ENCODE results near the gene DDX4. TPM values are rescaled to one million over a fixed set of nuclear protein-coding genes. Genes with fewer than 3 reads are reported as not detected.

The DDX4 gene
- 0.32 TPM in 1 of 2 replicates, not detected in the other for total RNA-seq

GRCh38 chr5:55737793-55738192, at the start of gene DDX4:
TSS of gene DDX4 (plus strand) at chr5:55738061. CDS start at chr5:55738964, 903 bp downstream.

DNA sequence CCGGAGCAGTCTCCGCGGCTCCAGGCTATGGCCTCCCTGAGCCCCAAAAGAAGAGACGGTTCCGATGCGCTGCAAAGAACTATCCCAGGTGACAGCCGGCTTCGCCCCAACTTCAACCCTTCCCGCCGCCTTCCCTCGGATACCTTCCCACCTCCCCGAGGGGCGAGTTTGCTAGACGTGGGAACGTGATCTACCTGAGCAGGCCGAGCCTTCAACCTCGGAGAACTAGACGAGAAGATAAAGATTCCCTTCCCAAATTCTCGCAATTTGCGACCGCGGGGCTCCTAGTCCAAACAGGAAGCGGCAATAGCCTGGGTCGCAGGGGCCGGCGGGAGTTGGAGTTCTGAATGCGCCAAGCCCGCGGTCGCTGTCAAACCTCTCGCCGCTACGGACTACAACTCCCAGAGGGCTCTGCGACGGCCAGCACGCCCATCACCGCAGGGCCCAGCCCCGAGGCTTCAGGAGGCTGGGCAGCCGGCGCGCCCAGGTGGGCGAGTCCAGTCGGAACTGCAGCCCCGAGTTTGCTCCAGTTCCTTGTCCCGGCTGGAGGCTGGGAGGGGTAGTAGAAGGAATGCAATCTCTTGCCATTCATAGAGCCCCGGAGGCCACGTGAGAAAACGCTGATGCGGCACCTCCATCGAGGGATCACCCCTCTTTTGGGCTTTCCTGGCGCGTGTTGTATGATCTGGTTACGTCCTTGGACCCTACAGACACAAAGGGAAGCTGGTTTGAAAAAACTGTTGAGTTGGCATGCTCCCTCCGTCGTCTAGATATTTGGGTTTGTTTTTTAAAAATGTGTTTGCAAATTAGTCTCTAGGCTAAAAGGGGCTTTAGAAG, 25.6 kb upstream of the DDX4 start, which contains the start of gene SLC38A9:
Gene SLC38A9, minus strand, starts transcription at position 302 of the 837 bp plus-strand sequence. CDS start 14,366 bp downstream, outside the sequence.

DNA sequence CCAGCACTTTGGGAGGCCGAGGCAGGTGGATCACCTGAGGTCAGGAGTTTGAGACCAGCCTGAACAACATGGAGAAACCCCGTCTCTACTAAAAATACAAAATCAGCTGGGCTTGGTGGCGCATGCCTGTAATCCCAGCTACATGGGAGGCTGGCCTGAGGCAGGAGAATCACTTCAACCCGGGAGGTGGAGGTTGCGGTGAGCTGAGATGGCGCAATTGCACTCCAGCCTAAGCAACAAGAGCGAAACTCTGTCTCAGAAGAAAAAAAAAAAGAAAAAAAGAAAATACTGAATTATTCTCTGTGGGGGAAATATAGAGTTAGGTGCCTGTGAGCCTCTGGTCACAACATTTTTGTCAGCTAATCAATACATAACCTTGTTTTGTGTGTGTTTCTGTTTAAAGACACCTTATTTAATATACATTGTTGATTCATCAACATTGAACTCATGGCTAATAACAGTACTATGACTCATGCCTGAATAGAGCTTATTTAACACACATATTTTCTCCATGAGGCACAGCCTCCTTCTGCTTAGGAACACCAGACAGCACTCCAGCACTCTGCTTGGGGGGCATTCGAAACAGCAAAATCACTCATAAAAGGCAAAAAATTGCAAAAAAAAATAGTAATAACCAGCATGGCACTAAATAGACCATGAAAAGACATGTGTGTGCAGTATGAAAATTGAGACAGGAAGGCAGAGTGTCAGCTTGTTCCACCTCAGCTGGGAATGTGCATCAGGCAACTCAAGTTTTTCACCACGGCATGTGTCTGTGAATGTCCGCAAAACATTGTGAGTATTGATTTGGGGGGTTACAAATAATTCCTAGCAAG, 113.2 kb downstream of the DDX4 start, which contains the start of gene IL31RA:
Gene IL31RA, plus strand, starts transcription at position 519 of the 836 bp plus-strand sequence. Its CDS starts 214 bp downstream, at position 733.

Small RNAs within 50 kb of the gene (small RNA-seq; reads per million reads assigned to genes)
- gene AC016632.1 (not detected), gene RNA5SP183 (not detected)

Other genes starting within 250 kb of the DDX4 start
- 156 and 228 TPM in 2 replicates for gene PLPP1, start 203.1 kb upstream of the DDX4 start, total RNA-seq
- gene SLC38A9, start 25.7 kb upstream of the DDX4 start, total RNA-seq, result 42.0 and 51.9 TPM in 2 replicates
- gene IL31RA, start 113.3 kb downstream of the DDX4 start, total RNA-seq, result 14.0 and 16.0 TPM in 2 replicates

All from hair follicle dermal papilla cell (primary cell).